ENCODE measurements around the gene KCNK4. TPM values are rescaled to one million over a fixed set of nuclear protein-coding genes. Genes with fewer than 3 reads are reported as not detected.

KCNK4 gene
- total and polyA plus RNA-seq, 2 donors (not counting 3 experiments of a cell fraction or from before 2014, with no cell fraction given), result 0.06 to 0.44 TPM

- POLR2A ChIA-PET, result interaction anchor here (0.7 kb wide), 1 partner anchor 479 kb away, joined by 5 read pairs; no protein-coding TSS in a partner anchor
- Histone ChIP-seq H3K9ac (replicated peaks; ENCODE audit: extremely low read depth, insufficient read depth, low read length) (no peak overlapping the region), H3K36me3 (ENCODE audit: control insufficient read depth in 2 of 2, extremely low read depth in 1 of 2, insufficient read depth in 2 of 2, low read length in 2 of 2) (no peaks in the 10 kb centered on the region), H3K9me3 (replicated peaks; ENCODE audit: control insufficient read depth, insufficient read depth, low read length) (no peaks in the 10 kb centered on the region), H4K20me1 (replicated peaks; ENCODE audit: control insufficient read depth, extremely low read depth, insufficient read depth, low read length) (no peaks in the 10 kb centered on the region), H3K79me2 (ENCODE audit: control insufficient read depth, insufficient read depth, low read length) (no peaks in the 10 kb centered on the region), H3K4me3 (replicated peaks in 1 of 3; ENCODE audit: insufficient read depth in 1 of 3, low read depth in 1 of 3, low read length in 3 of 3) (no peak overlapping the region), H3K4me1 (ENCODE audit: control insufficient read depth, extremely low read depth, insufficient read depth, low read length) (no peaks in the 10 kb centered on the region), H3K27me3 (ENCODE audit: control insufficient read depth in 2 of 2, insufficient read depth in 2 of 2, low read length in 2 of 2) (no peaks in the 10 kb centered on the region), H3K27ac (ENCODE audit: insufficient read depth, low read depth, low read length) (no peak overlapping the region), H3K9me1 (replicated peaks; ENCODE audit: control insufficient read depth, extremely low read depth, insufficient read depth, low read length) (no peaks in the 10 kb centered on the region), H3K4me2 (ENCODE audit: insufficient read depth, low read length) (no peak overlapping the region), H2AFZ (ENCODE audit: low read depth, low read length) (no peak overlapping the region)
- CTCF ChIA-PET, result interaction anchor here (0.6 kb wide), 1 partner anchor 38 kb away, joined by 4 read pairs; no protein-coding TSS in a partner anchor
- DNase-seq (ENCODE audit: low read depth, low spot score) (no peak), FAIRE-seq (no peak)
- dilution Hi-C loops (cut with MboI; ENCODE audit: extremely low pct_ligation_motif_present, low sequenced_read_pairs) (no loop called here), intact Hi-C loops (cut with micrococcal nuclease) (no loop called here)
- BruUV-seq (replicated peaks), result no TSS peak
- no peak for TF ChIP-seq MYC (IDR thresholded peaks at IDR 0.05; ENCODE audit: low read depth, low read length)
- no peak for TF ChIP-seq JUN (IDR thresholded peaks at IDR 0.05; ENCODE audit: borderline replicate concordance, insufficient read depth, insufficient read length, low read depth)
- TF ChIP-seq FOS (IDR thresholded peaks at IDR 0.05; ENCODE audit: borderline replicate concordance, insufficient read depth, low read length), result no peak
- no peak for TF ChIP-seq POLR2AphosphoS5 (IDR thresholded peaks at IDR 0.05; ENCODE audit: insufficient read depth, low read depth, low read length)
- TF ChIP-seq GATA2 (IDR thresholded peaks at IDR 0.05; ENCODE audit: insufficient read depth, insufficient read length, low read depth, low read length), result no peak
Measured at GRCh38 chr11:64338716-64339115, 47.6 kb downstream of the KCNK4 start.

GRCh38 chr11:64339286-64339685 is 48.2 kb downstream of the KCNK4 start:
- H3K4me2 ChIP-seq (ENCODE audit: insufficient read depth, low read length), result no peak overlapping the region
- H3K4me1 ChIP-seq (ENCODE audit: control insufficient read depth, extremely low read depth, insufficient read depth, low read length), result no peaks in the 10 kb centered on the region
- CTCF ChIA-PET, result no interaction called here
- POLR2A ChIA-PET, result no interaction called here
- dilution Hi-C loops (cut with MboI; ENCODE audit: extremely low pct_ligation_motif_present, low sequenced_read_pairs) (no loop called here), intact Hi-C loops (cut with micrococcal nuclease) (no loop called here)
- no peak overlapping the region for H3K27ac ChIP-seq (ENCODE audit: insufficient read depth, low read depth, low read length)
- no peak overlapping the region for H2AFZ ChIP-seq (ENCODE audit: low read depth, low read length)
- no peaks in the 10 kb centered on the region for H3K27me3 ChIP-seq (ENCODE audit: control insufficient read depth in 2 of 2, insufficient read depth in 2 of 2, low read length in 2 of 2)
- DNase-seq (ENCODE audit: low read depth, low spot score) (no peak), FAIRE-seq (no peak)
- H3K79me2 ChIP-seq (ENCODE audit: control insufficient read depth, insufficient read depth, low read length), result no peaks in the 10 kb centered on the region
- TF ChIP-seq GATA2 (IDR thresholded peaks at IDR 0.05; ENCODE audit: insufficient read depth, insufficient read length, low read depth, low read length) (no peak), CTCF (IDR thresholded peaks at IDR 0.05; ENCODE audit: extremely low read depth in 1 of 2, insufficient read depth in 1 of 2, low read depth in 1 of 2, low read length in 2 of 2) (no peak), EZH2 (IDR thresholded peaks at IDR 0.05; ENCODE audit: borderline replicate concordance, low read depth, low read length, severe bottlenecking) (no peak), POLR2AphosphoS5 (IDR thresholded peaks at IDR 0.05; ENCODE audit: insufficient read depth, low read depth, low read length) (no peak), MYC (IDR thresholded peaks at IDR 0.05; ENCODE audit: low read depth, low read length) (no peak), POLR2A (IDR thresholded peaks at IDR 0.05; ENCODE audit: low read depth, low read length) (no peak), MAX (IDR thresholded peaks at IDR 0.05; ENCODE audit: insufficient read depth, insufficient read length) (no peak)
- H3K4me3 ChIP-seq (replicated peaks in 1 of 3; ENCODE audit: insufficient read depth in 1 of 3, low read depth in 1 of 3, low read length in 3 of 3), result no peak overlapping the region
- no peaks in the 10 kb centered on the region for H3K36me3 ChIP-seq (ENCODE audit: control insufficient read depth in 2 of 2, extremely low read depth in 1 of 2, insufficient read depth in 2 of 2, low read length in 2 of 2)
- H3K9me3 ChIP-seq (replicated peaks; ENCODE audit: control insufficient read depth, insufficient read depth, low read length), result no peaks in the 10 kb centered on the region
- no peaks in the 10 kb centered on the region for H4K20me1 ChIP-seq (replicated peaks; ENCODE audit: control insufficient read depth, extremely low read depth, insufficient read depth, low read length)
- no peak overlapping the region for H3K9ac ChIP-seq (replicated peaks; ENCODE audit: extremely low read depth, insufficient read depth, low read length)
- no peaks in the 10 kb centered on the region for H3K9me1 ChIP-seq (replicated peaks; ENCODE audit: control insufficient read depth, extremely low read depth, insufficient read depth, low read length)
- no TSS peak for BruUV-seq (replicated peaks)

Data from endothelial cell of umbilical vein (primary cell).